GM23338 (cell line): Measurements from ENCODE around the gene APBA2. TPM values are rescaled to one million over a fixed set of nuclear protein-coding genes. Genes with fewer than 3 reads are reported as not detected.

Experiments used
- ATAC-seq: fragments of 200-7000 bp; cut with Tn5 transposase; 3 replicates; pipeline ENCODE4 v1.9.1; 2020
- DNase-seq: peaks from one replicate; pipeline ENCODE4 v3.0.0-alpha.2; 2015; ENCODE audit warnings: low spot score
- H2AFZ ChIP-seq: fragments of 200-600 bp; sonication (generic); 2 replicates; pipeline ENCODE4 v1.8.0; 2016; ENCODE audit warnings: antibody characterized with exemption, mild to moderate bottlenecking, moderate library complexity
- H3F3A ChIP-seq: fragments of 200-600 bp; sonication (generic); replicated peaks from 2 replicates; pipeline ENCODE4 v1.8.0; 2017; ENCODE audit warnings: antibody characterized with exemption, mixed run types, low read depth
- H3K27ac ChIP-seq: fragments of 200-600 bp; sonication (generic); 2 replicates; pipeline ENCODE4 v1.6.1; 2016; ENCODE audit warnings: low read depth
- H3K27me3 ChIP-seq: fragments of 200-600 bp; sonication (generic); 2 replicates; pipeline ENCODE4 v1.8.0; 2016; ENCODE audit warnings: mild to moderate bottlenecking, mixed run types, moderate library complexity; ENCODE audit not compliant: insufficient read depth
- H3K36me3 ChIP-seq: fragments of 200-600 bp; sonication (generic); 2 replicates; pipeline ENCODE4 v1.8.0; 2016; ENCODE audit warnings: mild to moderate bottlenecking; ENCODE audit not compliant: insufficient read depth
- H3K4me1 ChIP-seq: fragments of 200-600 bp; sonication (generic); 2 replicates; pipeline ENCODE4 v1.8.0; 2016; ENCODE audit warnings: mild to moderate bottlenecking, moderate library complexity; ENCODE audit not compliant: insufficient read depth
- H3K4me2 ChIP-seq: fragments of 200-600 bp; sonication (generic); 2 replicates; pipeline ENCODE4 v1.7.1; 2017; ENCODE audit warnings: mixed run types
- H3K4me3 ChIP-seq: fragments of 200-600 bp; sonication (generic); 2 replicates; pipeline ENCODE4 v1.6.1; 2016; ENCODE audit warnings: mixed run types
- H3K79me2 ChIP-seq: fragments of 200-600 bp; sonication (generic); replicated peaks from 2 replicates; pipeline ENCODE4 v1.8.0; 2017; ENCODE audit warnings: mild to moderate bottlenecking; ENCODE audit not compliant: insufficient read depth
- H3K9me2 ChIP-seq: fragments of 200-600 bp; sonication (generic); 2 replicates; pipeline ENCODE4 v1.8.0; 2017; ENCODE audit not compliant: insufficient read depth
- H4K20me1 ChIP-seq: fragments of 200-600 bp; sonication (generic); replicated peaks from 2 replicates; pipeline ENCODE4 v1.8.0; 2017; ENCODE audit warnings: mild to moderate bottlenecking; ENCODE audit not compliant: insufficient read depth
- H3K27ac Mint-ChIP-seq: 2 replicates; pipeline ENCODE4 v1.8.0; 2020; ENCODE audit warnings: inconsistent platforms, mild to moderate bottlenecking, moderate library complexity, mixed read lengths
- H3K27me3 Mint-ChIP-seq: 3 replicates; pipeline ENCODE4 v1.8.0; 2022; ENCODE audit warnings: low read depth, mild to moderate bottlenecking, moderate library complexity, mixed read lengths, inconsistent platforms; ENCODE audit not compliant: insufficient read depth, poor library complexity
- H3K36me3 Mint-ChIP-seq: 3 replicates; pipeline ENCODE4 v1.8.0; 2021; ENCODE audit warnings: low read depth, mild to moderate bottlenecking, inconsistent platforms, moderate library complexity, mixed read lengths
- H3K4me1 Mint-ChIP-seq: 3 replicates; pipeline ENCODE4 v1.8.0; 2020; ENCODE audit warnings: mild to moderate bottlenecking, inconsistent platforms, mixed read lengths
- H3K4me3 Mint-ChIP-seq: 3 replicates; pipeline ENCODE4 v1.8.0; 2021; ENCODE audit warnings: moderate library complexity, mild to moderate bottlenecking, inconsistent platforms, mixed read lengths
- H3K9me3 Mint-ChIP-seq: 3 replicates; pipeline ENCODE4 v1.8.0; 2020; ENCODE audit warnings: moderate library complexity, mild to moderate bottlenecking, inconsistent platforms, mixed read lengths
- CREB1 ChIP-seq: fragments of 250-450 bp; sonication (Bioruptor Pico); IDR thresholded peaks from 2 replicates; pipeline ENCODE4 v1.5.0; 2020; ENCODE audit warnings: low read depth, mild to moderate bottlenecking, moderate library complexity
- ETS1 ChIP-seq: IDR thresholded peaks from 2 replicates; pipeline ENCODE4 v1.6.1; 2016; ENCODE audit warnings: antibody characterized with exemption
- EZH2 ChIP-seq: fragments of 200-600 bp; sonication (generic); IDR thresholded peaks from one replicate; pipeline ENCODE4 v1.8.0; 2017; ENCODE audit warnings: antibody characterized with exemption, mild to moderate bottlenecking, low read depth; ENCODE audit not compliant: unreplicated experiment
- EZH2phosphoT487 ChIP-seq: fragments of 200-600 bp; sonication (generic); IDR thresholded peaks from one replicate; pipeline ENCODE4 v1.8.1; 2018; ENCODE audit warnings: antibody characterized with exemption; ENCODE audit not compliant: unreplicated experiment
- JUNB ChIP-seq: IDR thresholded peaks from one replicate; pipeline ENCODE4 v1.6.1; 2016; ENCODE audit warnings: antibody characterized with exemption; ENCODE audit not compliant: unreplicated experiment
- NANOG ChIP-seq: IDR thresholded peaks from 2 replicates; pipeline ENCODE4 v1.6.1; 2016; ENCODE audit warnings: antibody characterized with exemption, borderline replicate concordance
- POLR2AphosphoS5 ChIP-seq: IDR thresholded peaks from 2 replicates; pipeline ENCODE4 v1.6.1; 2016; ENCODE audit warnings: antibody characterized with exemption, low read depth
- ZNF114 ChIP-seq: fragments of 250-450 bp; sonication (Bioruptor Pico); IDR thresholded peaks from 2 replicates; pipeline ENCODE4 v1.5.0; 2020; ENCODE audit warnings: mild to moderate bottlenecking, moderate library complexity
- ZNF331 ChIP-seq: fragments of 250-450 bp; sonication (Bioruptor Pico); IDR thresholded peaks from 2 replicates; pipeline ENCODE4 v1.5.0; 2020; ENCODE audit warnings: low read depth, mild to moderate bottlenecking, moderate library complexity
- polyA plus RNA-seq: library from polyadenylated mRNA; unstranded; fragments of >200 nt; fragmentation: Nextera tagmentation; extraction: Ambion mirVana; gene quantifications from 2 replicates; pipeline ENCODE4 v1.2.1, GENCODE V29; 2016
- total RNA-seq: library from RNA; depleted of rRNA; stranded (reverse); fragments of >200 nt; shearing (Covaris generic); gene quantifications from 2 replicates; pipeline ENCODE4 v1.2.3, GENCODE V29; 2014

Gene APBA2
- total and polyA plus RNA-seq, 2 experiments from 2014 or later: 5.9 to 24.7 TPM

GRCh38 chr15:29110733-29111132 is 225.0 kb downstream of the APBA2 start:
- no peaks in the 10 kb centered on the region for H3K79me2 ChIP-seq

GRCh38 chr15:29111705-29112281 is 226.0 kb downstream of the APBA2 start:
- Histone ChIP-seq H3K27me3 (no peaks in the 10 kb centered on the region), H2AFZ (no peak overlapping the region), H3K4me2 (no peak overlapping the region), H3F3A (no peaks in the 10 kb centered on the region), H3K9me2 (no peaks in the 10 kb centered on the region), H3K36me3 (no peaks in the 10 kb centered on the region), H3K4me3 (no peak overlapping the region), H3K4me1 (peaks cover 2% of the 10 kb centered on the region; the same call in 1 of the 2 replicates), H3K27ac (no peak overlapping the region), H3K79me2 (no peaks in the 10 kb centered on the region), H4K20me1 (no peaks in the 10 kb centered on the region)
- TF ChIP-seq EZH2 (no peak), NANOG (no peak)
- peaks cover 13% of the 10 kb centered on the region for H3K27me3 Mint-ChIP-seq
- no peaks in the 10 kb centered on the region for H3K9me3 Mint-ChIP-seq
- ATAC-seq (no peak), DNase-seq (no peak)
- no peaks in the 10 kb centered on the region; the same call in 2 of the 3 replicates for H3K36me3 Mint-ChIP-seq
- H3K4me1 Mint-ChIP-seq: peaks cover 16% of the 10 kb centered on the region
- no peak overlapping the region for H3K4me3 Mint-ChIP-seq
- no peak overlapping the region for H3K27ac Mint-ChIP-seq

More at GRCh38 chr15:29110733-29111132, 225.0 kb downstream of the APBA2 start:
- ATAC-seq (no peak), DNase-seq (no peak)
- no peak overlapping the region for H3K4me3 Mint-ChIP-seq
- no peak overlapping the region for H3K27ac Mint-ChIP-seq
- TF ChIP-seq ZNF331 (no peak), POLR2AphosphoS5 (no peak), ZNF114 (no peak), CREB1 (CRISPR knock-in tag) (no peak), ETS1 (no peak), EZH2phosphoT487 (no peak), JUNB (no peak)
- Histone ChIP-seq H3K27me3 (no peaks in the 10 kb centered on the region), H3K36me3 (no peaks in the 10 kb centered on the region), H2AFZ (no peak overlapping the region), H3K4me2 (no peak overlapping the region), H3K4me3 (no peak overlapping the region), H3K9me2 (no peaks in the 10 kb centered on the region), H4K20me1 (no peaks in the 10 kb centered on the region), H3F3A (no peaks in the 10 kb centered on the region), H3K27ac (no peak overlapping the region), H3K4me1 (peaks cover 2% of the 10 kb centered on the region; the same call in 1 of the 2 replicates)
- peaks cover 14% of the 10 kb centered on the region for H3K27me3 Mint-ChIP-seq
- no peaks in the 10 kb centered on the region for H3K9me3 Mint-ChIP-seq
- H3K4me1 Mint-ChIP-seq: peaks cover 16% of the 10 kb centered on the region
- no peaks in the 10 kb centered on the region; the same call in 2 of the 3 replicates for H3K36me3 Mint-ChIP-seq
